Hepatocyte (in vitro differentiated cells): ENCODE measurements around the gene TLX2.

ENCODE experiments used
- EZH2 ChIP-seq: fragments of 200-600 bp; sonication (generic); IDR thresholded peaks from 2 replicates; pipeline ENCODE4 v1.6.1; 2016; ENCODE audit warnings: antibody characterized with exemption, mild to moderate bottlenecking, borderline replicate concordance
- TF ChIP-seq, protein P1 (sequence below): fragments of 200-600 bp; sonication (generic); IDR thresholded peaks from 2 replicates; pipeline ENCODE4 v1.5.1; 2016; ENCODE audit warnings: antibody characterized with exemption, mild to moderate bottlenecking; ENCODE audit not compliant: poor library complexity

- TF ChIP-seq EZH2: no peak
- TF ChIP-seq, protein P1, sequence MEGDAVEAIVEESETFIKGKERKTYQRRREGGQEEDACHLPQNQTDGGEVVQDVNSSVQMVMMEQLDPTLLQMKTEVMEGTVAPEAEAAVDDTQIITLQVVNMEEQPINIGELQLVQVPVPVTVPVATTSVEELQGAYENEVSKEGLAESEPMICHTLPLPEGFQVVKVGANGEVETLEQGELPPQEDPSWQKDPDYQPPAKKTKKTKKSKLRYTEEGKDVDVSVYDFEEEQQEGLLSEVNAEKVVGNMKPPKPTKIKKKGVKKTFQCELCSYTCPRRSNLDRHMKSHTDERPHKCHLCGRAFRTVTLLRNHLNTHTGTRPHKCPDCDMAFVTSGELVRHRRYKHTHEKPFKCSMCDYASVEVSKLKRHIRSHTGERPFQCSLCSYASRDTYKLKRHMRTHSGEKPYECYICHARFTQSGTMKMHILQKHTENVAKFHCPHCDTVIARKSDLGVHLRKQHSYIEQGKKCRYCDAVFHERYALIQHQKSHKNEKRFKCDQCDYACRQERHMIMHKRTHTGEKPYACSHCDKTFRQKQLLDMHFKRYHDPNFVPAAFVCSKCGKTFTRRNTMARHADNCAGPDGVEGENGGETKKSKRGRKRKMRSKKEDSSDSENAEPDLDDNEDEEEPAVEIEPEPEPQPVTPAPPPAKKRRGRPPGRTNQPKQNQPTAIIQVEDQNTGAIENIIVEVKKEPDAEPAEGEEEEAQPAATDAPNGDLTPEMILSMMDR: no peak
These were observed 39.9 kb downstream of the TLX2 start, which contains the start of the genes DOK1 and LOXL3 for GRCh38 chr2:74553892-74554819.
